Ecto neural progenitor cell (in vitro differentiated cells): ENCODE data around the gene THOC7.

Experiments
- DNase-seq: peaks from one replicate; pipeline ENCODE4 v3.0.0-alpha.2; 2018; ENCODE audit warnings: low spot score

The THOC7 gene

GRCh38 chr3:63878394-63879060, 14.9 kb upstream of the THOC7 start:
- no peak for DNase-seq

- no peak for DNase-seq
Observed at GRCh38 chr3:63877737-63878393, 14.3 kb upstream of the THOC7 start.

GRCh38 chr3:63876260-63876659, 12.7 kb upstream of the THOC7 start:
- no peak for DNase-seq

- DNase-seq: no peak
Observed at GRCh38 chr3:63875510-63875909, 11.9 kb upstream of the THOC7 start.

GRCh38 chr3:63874769-63875168, 11.2 kb upstream of the THOC7 start:
- DNase-seq: no peak

- no peak for DNase-seq
Observed at GRCh38 chr3:63872135-63872924, 8.7 kb upstream of the THOC7 start.

GRCh38 chr3:63870615-63871005, 7.0 kb upstream of the THOC7 start:
- no peak for DNase-seq

- no peak for DNase-seq
Observed at GRCh38 chr3:63869940-63870614, 6.5 kb upstream of the THOC7 start.

GRCh38 chr3:63867225-63867624, 3.6 kb upstream of the THOC7 start:
- DNase-seq: no peak

- DNase-seq: no peak
Observed at GRCh38 chr3:63864965-63865327, 1.3 kb upstream of the THOC7 start.

- DNase-seq: peak; percentile 61
Observed at GRCh38 chr3:63864008-63864964, 681 bp upstream of the THOC7 start.

- no peak for DNase-seq
Observed at GRCh38 chr3:63862804-63863149, 828 bp downstream of the THOC7 start.

GRCh38 chr3:63861306-63861705, 2.3 kb downstream of the THOC7 start:
- no peak for DNase-seq

- no peak for DNase-seq
Observed at GRCh38 chr3:63860776-63861175, 2.8 kb downstream of the THOC7 start.

GRCh38 chr3:63857311-63857710, 6.3 kb downstream of the THOC7 start:
- DNase-seq: no peak

- DNase-seq: no peak
Observed at GRCh38 chr3:63855333-63855940, 8.2 kb downstream of the THOC7 start.

GRCh38 chr3:63853106-63853505, 10.5 kb downstream of the THOC7 start:
- no peak for DNase-seq

- DNase-seq: no peak
Observed at GRCh38 chr3:63851287-63851686, 12.3 kb downstream of the THOC7 start.

- DNase-seq: no peak
Observed at GRCh38 chr3:63849175-63849574, 14.4 kb downstream of the THOC7 start.

GRCh38 chr3:63847718-63848450, 15.7 kb downstream of the THOC7 start:
- DNase-seq: no peak
